Pancreas (tissue), 10 donors: ENCODE data around the gene PRR19. TPM values are rescaled to one million over a fixed set of nuclear protein-coding genes. Genes with fewer than 3 reads are reported as not detected.
"Not testable (repeated sequence)": the region's sequence is repeated elsewhere in the genome, so short reads cannot be mapped to it uniquely, and the experiment has no call there.

Source experiments
- ATAC-seq, 4 donors: fragments of 200-7000 bp; cut with Tn5 transposase; one replicate each; pipeline versions ENCODE4 v1.8.0 to v1.9.1; 2020; ENCODE audit warnings: mild to moderate bottlenecking in 4 of 4, moderate library complexity in 4 of 4
- DNase-seq, 6 donors: peaks; one replicate each; pipeline ENCODE4 v3.0.0-alpha.2; 2020
- FAIRE-seq: peaks from 2 replicates; lab custom pipeline; 2012; peaks lifted over from hg19 to GRCh38; lab: Jason Lieb, UNC
- H3K27ac ChIP-seq, 4 donors: fragments of 200-600 bp; sonication (generic); 1 replicate in 3 of 4; 2 replicates in 1 of 4; pipeline versions ENCODE4 v1.5.0 to v1.8.0; 2020
- H3K27me3 ChIP-seq, 4 donors: fragments of 200-600 bp; one replicate each; pipeline ENCODE4 v1.8.0; 2021
- H3K36me3 ChIP-seq, 3 donors: fragments of 200-600 bp; sonication (generic) in 1 of 3; one replicate each; pipeline versions ENCODE4 v1.5.0 to v1.8.0; 2020 to 2021
- H3K4me1 ChIP-seq, 3 donors: fragments of 200-600 bp; one replicate each; pipeline ENCODE4 v1.8.0; 2021
- H3K4me3 ChIP-seq, 4 donors: fragments of 200-600 bp; sonication (generic) in 2 of 4; one replicate each; pipeline versions ENCODE4 v1.5.0 to v1.8.0; 2020 to 2021
- H3K9me3 ChIP-seq, 4 donors: fragments of 200-600 bp; one replicate each; pipeline ENCODE4 v1.8.0; 2021
- WGBS, 2 donors: extraction: QIAGEN DNeasy Blood & Tissue Kit; methylation state at CpG; one replicate each; pipeline ENCODE4 v1.1.7; 2013; 5-methylcytosine and 5-hydroxymethylcytosine counted together
- intact Hi-C, 3 donors: fragments of 100-400 bp; cut with DNase I; formaldehyde crosslinking; loops; one replicate each; pipeline versions ENCODE4 v1.11.1 to v1.14.2; 2022
- polyA plus RNA-seq, 2 donors: library from polyadenylated mRNA; stranded (reverse); fragments of 200-250 nt; gene quantifications; one replicate each; pipeline ENCODE4 v1.2.3, GENCODE V29; 2013
- total RNA-seq, 6 donors: library from RNA; stranded (reverse); fragmentation: NEBNext Ultra II Directional in 4 of 6; extraction: Animal tissue kit (Norgen Biotek cat#: 25700) in 4 of 6; gene quantifications; one replicate each; pipeline versions ENCODE4 v1.2.1 to v1.2.4, GENCODE V29; 2021 to 2023
- TF ChIP-seq, protein P1 (sequence below), 4 donors: fragments of 200-600 bp; sonication (generic) in 3 of 4; IDR thresholded peaks; one replicate each; pipeline versions ENCODE4 v1.5.0 to v1.8.0; 2021; ENCODE audit warnings: antibody characterized with exemption in 4 of 4
- donor health status: healthy with polysubstance abuse.
- donor health status: DM: no; HTN: no; CAD: no; lungs with moderate emphysema.
- donor health status: DM: no; HTN: no; CAD: no.
- donor health status: control.
- donor health status: control.
- donor health status: Bipolar disorder and iron deficiency.
- donor health status: DM: yes; HTN: yes; CAD: no.
- donor health status: DM: no; HTN: no; CAD: no.
- donor health status: DM: no; HTN: no; CAD: no.
- donor health status: DM: yes; HTN: yes; CAD: no.

Gene PRR19
- total and polyA plus RNA-seq, 8 donors: 0.12 to 0.99 (median 0.37) TPM

DNA sequence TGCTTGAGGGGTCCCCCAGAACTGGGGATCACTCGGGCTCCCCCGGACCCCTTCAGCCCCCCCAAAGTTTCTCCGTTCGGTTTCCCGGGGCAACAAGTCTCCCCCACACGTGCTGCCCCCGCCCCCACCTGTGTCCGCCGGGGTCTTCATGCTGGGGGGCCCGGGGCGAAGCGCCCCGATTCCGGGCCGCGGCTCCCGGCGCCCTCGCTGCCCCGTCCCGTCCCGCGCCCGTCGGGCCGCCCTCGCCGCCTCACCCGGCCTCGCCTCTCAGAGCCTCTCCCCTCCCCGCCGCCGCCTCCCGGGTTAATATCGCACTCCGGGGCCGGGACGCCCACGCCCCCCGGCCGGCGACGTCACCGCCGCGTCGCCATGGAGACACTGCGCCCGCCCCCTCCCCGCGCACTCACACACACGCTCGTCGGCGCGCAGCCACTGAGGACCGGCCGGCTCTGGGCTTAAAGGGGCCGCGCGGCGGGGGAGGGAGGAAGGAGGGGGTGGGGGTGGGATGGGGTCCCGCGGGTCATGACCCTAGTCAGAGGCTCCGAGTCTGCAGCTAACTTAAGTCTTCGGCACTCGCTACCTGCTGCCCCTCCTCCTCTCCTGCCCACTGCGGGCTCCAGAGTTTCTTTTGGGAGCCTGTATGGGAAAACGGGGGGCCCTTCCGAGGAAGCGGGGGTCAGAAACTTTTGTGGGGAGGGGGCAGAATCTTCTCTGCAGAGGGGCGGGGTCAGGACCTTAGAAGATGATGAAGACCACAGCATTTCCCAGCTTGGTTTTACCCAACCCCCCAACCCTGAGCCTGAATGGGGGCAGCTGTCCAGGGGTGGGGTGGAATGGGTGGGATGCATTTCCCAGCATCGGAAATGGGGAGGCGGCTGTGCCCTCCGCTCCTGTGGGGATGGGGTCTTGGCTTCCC is 46.8 kb upstream of the PRR19 start, which contains the start of gene ERF:
ERF (minus strand) TSS at position 279 of the 916 bp plus-strand sequence; CDS start at position 150, 129 bp downstream.
- TF ChIP-seq, protein P1, sequence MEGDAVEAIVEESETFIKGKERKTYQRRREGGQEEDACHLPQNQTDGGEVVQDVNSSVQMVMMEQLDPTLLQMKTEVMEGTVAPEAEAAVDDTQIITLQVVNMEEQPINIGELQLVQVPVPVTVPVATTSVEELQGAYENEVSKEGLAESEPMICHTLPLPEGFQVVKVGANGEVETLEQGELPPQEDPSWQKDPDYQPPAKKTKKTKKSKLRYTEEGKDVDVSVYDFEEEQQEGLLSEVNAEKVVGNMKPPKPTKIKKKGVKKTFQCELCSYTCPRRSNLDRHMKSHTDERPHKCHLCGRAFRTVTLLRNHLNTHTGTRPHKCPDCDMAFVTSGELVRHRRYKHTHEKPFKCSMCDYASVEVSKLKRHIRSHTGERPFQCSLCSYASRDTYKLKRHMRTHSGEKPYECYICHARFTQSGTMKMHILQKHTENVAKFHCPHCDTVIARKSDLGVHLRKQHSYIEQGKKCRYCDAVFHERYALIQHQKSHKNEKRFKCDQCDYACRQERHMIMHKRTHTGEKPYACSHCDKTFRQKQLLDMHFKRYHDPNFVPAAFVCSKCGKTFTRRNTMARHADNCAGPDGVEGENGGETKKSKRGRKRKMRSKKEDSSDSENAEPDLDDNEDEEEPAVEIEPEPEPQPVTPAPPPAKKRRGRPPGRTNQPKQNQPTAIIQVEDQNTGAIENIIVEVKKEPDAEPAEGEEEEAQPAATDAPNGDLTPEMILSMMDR (IDR thresholded peaks at IDR 0.05): no peak
- Histone ChIP-seq H3K4me1 (peaks cover 0 to 16% (median 0%) of the 10 kb centered on the region in 3 donors), H3K9me3 (no peaks in the 10 kb centered on the region), H3K36me3 (peaks cover 0 to under 1% (median 0%) of the 10 kb centered on the region in 3 donors), H3K4me3 (peak within 1 kb of the TSS; percentile 88 to 97 (median 96)), H3K27me3 (no peaks in the 10 kb centered on the region), H3K27ac (peak within 1 kb of the TSS; percentile 92 to 97 (median 94))
- intact Hi-C loops: no loop called here
- ATAC-seq: peak; percentile 82 to 88 (median 86)
- FAIRE-seq: no peak
- peak; percentile 93 to 99 (median 96) for DNase-seq
- 1 to 2% methylated on average over 51 to 75 of the region's 75 CpGs for WGBS, 2 donors

DNA sequence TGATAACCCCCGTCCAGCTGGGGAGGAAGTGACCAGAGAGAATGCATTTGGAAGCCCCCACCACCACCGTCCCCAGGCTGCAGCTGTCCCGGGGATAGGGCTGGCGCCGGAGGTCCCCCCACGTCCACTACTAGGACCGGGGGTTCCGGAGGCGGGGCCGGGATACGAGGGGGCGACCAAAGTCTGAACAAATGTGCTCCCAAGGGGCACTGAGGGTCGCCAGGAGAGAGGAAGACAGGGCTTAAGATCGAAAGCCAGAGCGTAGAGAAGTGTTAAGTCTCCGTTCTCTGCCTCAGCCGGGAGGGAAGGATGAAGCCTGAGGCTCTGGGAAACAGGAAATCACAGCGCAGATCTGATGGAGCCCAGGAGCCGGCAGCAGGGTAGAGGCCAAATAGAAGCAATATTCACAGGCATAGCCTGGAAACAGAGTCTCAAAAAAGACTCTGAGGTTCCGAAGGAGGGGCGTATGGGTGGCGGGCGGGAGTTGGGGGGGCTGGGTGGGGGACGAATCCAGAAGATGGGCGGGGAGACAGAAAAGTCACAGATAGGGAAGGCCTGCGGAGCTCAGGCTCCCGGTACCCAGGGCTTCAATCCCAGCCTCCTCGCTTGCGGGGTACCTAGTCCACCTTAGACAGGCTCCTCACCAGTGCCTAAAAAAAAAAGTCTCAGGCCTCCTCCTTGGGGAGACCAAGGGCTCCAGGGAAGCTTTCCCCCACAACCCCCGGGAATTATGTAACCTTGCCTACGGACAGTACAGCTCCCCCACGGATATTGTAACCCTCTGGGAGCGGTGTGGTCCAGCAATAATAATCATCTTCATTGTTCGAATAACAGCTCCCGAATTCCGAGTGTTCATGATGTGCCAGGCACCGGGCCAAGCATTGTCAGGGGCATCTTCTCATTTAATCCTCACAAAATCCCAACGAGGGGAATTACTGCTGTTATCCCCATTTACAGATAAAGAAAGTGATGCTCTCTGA is 45.9 kb upstream of the PRR19 start:
- Histone ChIP-seq H3K36me3 (no peaks in the 10 kb centered on the region), H3K4me3 (peak overlapping the region; percentile 18 to 97 (median 92)), H3K9me3 (no peaks in the 10 kb centered on the region), H3K4me1 (peaks cover 0 to 16% (median 0%) of the 10 kb centered on the region in 3 donors), H3K27ac (peak overlapping the region; percentile 92 to 97 (median 94)), H3K27me3 (no peaks in the 10 kb centered on the region)
- TF ChIP-seq, protein P1 (IDR thresholded peaks at IDR 0.05): no peak
- FAIRE-seq (no peak), ATAC-seq (peak in 2 of 4 donors; percentile 20 to 24), DNase-seq (peak in 3 of 6 donors; percentile 20 to 80 (median 55))
- WGBS, 2 donors: 13 to 15% methylated on average over 38 of the region's 38 CpGs
- intact Hi-C loops: no loop called here

GRCh38 chr19:42257842-42258241 is 44.1 kb upstream of the PRR19 start:
- 76 to 82% methylated on average over 3 of the region's 3 CpGs for WGBS, 2 donors
- H3K4me3 ChIP-seq, H3K27me3 ChIP-seq, ATAC-seq, intact Hi-C loops, H3K27ac ChIP-seq, H3K36me3 ChIP-seq, H3K4me1 ChIP-seq, H3K9me3 ChIP-seq, DNase-seq, FAIRE-seq: not testable (repeated sequence)

- WGBS, 2 donors: 86 to 92% methylated on average over 3 of the region's 3 CpGs
- no peaks in the 10 kb centered on the region for H3K9me3 ChIP-seq
- H3K36me3 ChIP-seq: no peaks in the 10 kb centered on the region
- FAIRE-seq (no peak), DNase-seq (no peak), ATAC-seq (no peak)
- no peaks in the 10 kb centered on the region for H3K4me1 ChIP-seq
- no peak overlapping the region for H3K4me3 ChIP-seq
- TF ChIP-seq, protein P1 (IDR thresholded peaks at IDR 0.05): no peak
- no peaks in the 10 kb centered on the region for H3K27me3 ChIP-seq
- H3K27ac ChIP-seq: no peak overlapping the region
- intact Hi-C loops: no loop called here
Measured at GRCh38 chr19:42261763-42262162, 40.2 kb upstream of the PRR19 start.

- H3K27me3 ChIP-seq, H3K27ac ChIP-seq, H3K4me3 ChIP-seq, H3K9me3 ChIP-seq, FAIRE-seq, intact Hi-C loops, H3K36me3 ChIP-seq, H3K4me1 ChIP-seq, ATAC-seq, DNase-seq: not testable (repeated sequence)
- 84 to 90% methylated on average over 4 of the region's 4 CpGs for WGBS, 2 donors
Measured at GRCh38 chr19:42266105-42266504, 35.8 kb upstream of the PRR19 start.

DNA sequence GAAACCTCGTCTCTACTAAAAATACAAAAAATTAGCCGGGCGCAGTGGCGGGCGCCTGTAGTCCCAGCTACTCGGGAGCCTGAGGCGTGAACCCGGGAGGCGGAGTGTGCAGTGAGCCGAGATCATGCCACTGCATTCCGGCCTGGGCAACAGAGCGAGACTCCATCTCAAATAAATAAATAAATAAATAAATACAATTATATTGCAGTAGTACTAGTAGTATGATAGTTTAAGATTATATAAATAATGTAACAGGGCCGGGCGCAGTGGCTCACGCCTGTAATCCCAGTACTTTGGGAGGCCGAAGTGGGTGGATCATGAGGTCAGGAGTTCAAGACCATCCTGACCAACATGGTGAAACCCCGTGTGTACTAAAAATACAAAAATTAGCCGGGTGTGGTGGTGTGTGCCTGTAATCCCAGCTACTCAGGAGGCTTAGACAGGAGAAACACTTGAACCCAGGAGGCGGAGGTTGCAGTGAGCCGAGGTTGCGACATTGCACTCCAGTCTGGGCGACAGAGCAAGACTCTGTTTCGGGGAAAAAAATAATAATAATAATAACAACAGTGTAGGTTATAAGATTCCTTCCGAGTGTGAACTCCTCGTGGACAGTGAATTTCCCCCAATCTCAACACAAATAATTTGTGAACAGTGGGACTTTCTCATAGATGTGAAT is 34.9 kb upstream of the PRR19 start:
- H3K4me3 ChIP-seq, intact Hi-C loops, H3K27me3 ChIP-seq, H3K9me3 ChIP-seq, H3K36me3 ChIP-seq, FAIRE-seq, ATAC-seq: not testable (repeated sequence)
- Histone ChIP-seq H3K4me1 (peaks cover 0 to 10% (median 8%) of the 10 kb centered on the region in 3 donors), H3K27ac (peak overlapping the region in 1 of 4 donors; percentile 100)
- 92 to 93% methylated on average over 21 to 25 of the region's 25 CpGs for WGBS, 2 donors
- peak in 2 of 6 donors; percentile 19 to 27 for DNase-seq
